Liver (tissue), 3 donors: Measurements from ENCODE around the gene ERC1.

Experiments used
- ATF3 ChIP-seq: IDR thresholded peaks from 2 replicates; pipeline ENCODE4 v1.6.1; 2016; ENCODE audit warnings: antibody characterized with exemption
- CTCF ChIP-seq: fragments of 150-350 bp; IDR thresholded peaks from 2 replicates; pipeline ENCODE4 v1.5.1; 2017; ENCODE audit warnings: improper control_type of control experiment, low read depth, low read length; ENCODE audit not compliant: missing input control
- FOXA1 ChIP-seq: IDR thresholded peaks from 2 replicates; pipeline ENCODE4 v1.6.1; 2016; ENCODE audit warnings: antibody characterized with exemption
- FOXA2 ChIP-seq: IDR thresholded peaks from 2 replicates; pipeline ENCODE4 v1.6.1; 2016; ENCODE audit warnings: antibody characterized with exemption
- GABPA ChIP-seq, 2 donors: IDR thresholded peaks in 1 of 2; conservative IDR thresholded peaks in 1 of 2; 2 replicates each; pipeline ENCODE4 v1.6.1; 2016; ENCODE audit warnings: antibody characterized with exemption in 2 of 2, mild to moderate bottlenecking in 1 of 2, moderate library complexity in 1 of 2
- HNF4A ChIP-seq, 2 donors: conservative IDR thresholded peaks; 2 replicates each; pipeline ENCODE4 v1.6.1; 2016; ENCODE audit warnings: antibody characterized with exemption in 2 of 2, mild to moderate bottlenecking in 2 of 2
- JUND ChIP-seq, 2 donors: IDR thresholded peaks; 2 replicates each; pipeline ENCODE4 v1.6.1; 2016; ENCODE audit warnings: antibody characterized with exemption in 2 of 2
- MAX ChIP-seq: IDR thresholded peaks from 2 replicates; pipeline ENCODE4 v1.6.1; 2016; ENCODE audit warnings: antibody characterized with exemption
- RAD21 ChIP-seq, 2 donors: IDR thresholded peaks; 2 replicates each; pipeline ENCODE4 v1.6.1; 2016; ENCODE audit warnings: antibody characterized with exemption in 2 of 2, mild to moderate bottlenecking in 2 of 2
- REST ChIP-seq: IDR thresholded peaks from 2 replicates; pipeline ENCODE4 v1.6.1; 2016; ENCODE audit warnings: antibody characterized with exemption, mild to moderate bottlenecking
- TAF1 ChIP-seq: conservative IDR thresholded peaks from 2 replicates; pipeline ENCODE4 v1.6.1; 2016; ENCODE audit warnings: antibody characterized with exemption, mild to moderate bottlenecking
- donor health status: healthy.
- donor health status: healthy.

GRCh38 chr12:988646-989045, 2.4 kb upstream of the ERC1 start:
- TF ChIP-seq CTCF, result no peak
- no peak for TF ChIP-seq GABPA (IDR thresholded peaks at IDR 0.05 in 1 of 2, conservative IDR thresholded peaks at IDR 0.05 in 1 of 2)
- TF ChIP-seq TAF1, result no peak
- TF ChIP-seq FOXA2, result no peak
- TF ChIP-seq FOXA1, result no peak
- TF ChIP-seq HNF4A (conservative IDR thresholded peaks at IDR 0.05), result no peak
- TF ChIP-seq JUND (IDR thresholded peaks at IDR 0.05), result no peak
- no peak for TF ChIP-seq ATF3
- no peak for TF ChIP-seq RAD21 (IDR thresholded peaks at IDR 0.05)
- TF ChIP-seq MAX, result no peak
- TF ChIP-seq REST, result no peak
